Astrocyte of the spinal cord (primary cell): ENCODE results near the gene JMJD6.
A peak's percentile ranks its signal among the peaks of the same experiment; 100 is the strongest.
"Not testable (repeated sequence)": the region's sequence is repeated elsewhere in the genome, so short reads cannot be mapped to it uniquely, and the experiment has no call there.

Experiments
- DNase-seq: peaks from one replicate; pipeline ENCODE4 v3.0.0; 2011; ENCODE audit warnings: low read depth, low spot score
- H3K4me3 ChIP-seq: 2 replicates; pipeline ENCODE4 v1.5.1; 2011; ENCODE audit warnings: low read depth, mild to moderate bottlenecking, low read length, moderate library complexity
- in situ Hi-C: cut with HindIII; loops from 2 replicates; pipeline ENCODE4 v1.10.0; 2017; ENCODE audit warnings: low sequenced_read_pairs
- TF ChIP-seq, protein P1 (sequence below): IDR thresholded peaks from 2 replicates; pipeline ENCODE4 v1.5.1; 2012; ENCODE audit warnings: low read depth, mild to moderate bottlenecking, low read length, inconsistent platforms

JMJD6 gene

DNA sequence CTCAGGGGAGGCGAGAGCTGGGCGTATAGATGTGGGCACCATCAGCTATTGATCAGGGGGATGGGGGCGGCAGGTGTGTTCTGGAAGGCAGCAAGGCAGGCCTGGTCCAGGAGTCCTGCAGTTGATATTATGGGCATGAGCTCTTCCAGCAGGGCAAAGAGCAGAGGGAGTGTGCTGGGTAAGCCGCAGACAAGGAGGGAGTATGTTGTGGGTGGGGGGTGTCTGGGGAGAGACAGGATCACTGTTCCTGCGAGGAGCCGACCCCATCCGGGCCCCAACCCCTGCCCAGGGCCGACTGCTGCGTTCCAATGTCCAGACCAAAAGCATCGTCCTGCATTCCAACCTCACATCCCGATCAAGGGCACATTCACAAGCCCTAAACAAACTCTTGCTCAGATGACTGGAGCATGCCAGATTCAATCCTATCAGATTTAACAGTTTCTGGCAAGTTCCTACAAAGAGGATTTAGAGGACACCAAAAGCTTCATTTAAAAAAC lies 24.9 kb downstream of the JMJD6 start:
- no peak overlapping the region for H3K4me3 ChIP-seq
- DNase-seq, result no peak
- in situ Hi-C loops, result no loop called here
- TF ChIP-seq, protein P1, sequence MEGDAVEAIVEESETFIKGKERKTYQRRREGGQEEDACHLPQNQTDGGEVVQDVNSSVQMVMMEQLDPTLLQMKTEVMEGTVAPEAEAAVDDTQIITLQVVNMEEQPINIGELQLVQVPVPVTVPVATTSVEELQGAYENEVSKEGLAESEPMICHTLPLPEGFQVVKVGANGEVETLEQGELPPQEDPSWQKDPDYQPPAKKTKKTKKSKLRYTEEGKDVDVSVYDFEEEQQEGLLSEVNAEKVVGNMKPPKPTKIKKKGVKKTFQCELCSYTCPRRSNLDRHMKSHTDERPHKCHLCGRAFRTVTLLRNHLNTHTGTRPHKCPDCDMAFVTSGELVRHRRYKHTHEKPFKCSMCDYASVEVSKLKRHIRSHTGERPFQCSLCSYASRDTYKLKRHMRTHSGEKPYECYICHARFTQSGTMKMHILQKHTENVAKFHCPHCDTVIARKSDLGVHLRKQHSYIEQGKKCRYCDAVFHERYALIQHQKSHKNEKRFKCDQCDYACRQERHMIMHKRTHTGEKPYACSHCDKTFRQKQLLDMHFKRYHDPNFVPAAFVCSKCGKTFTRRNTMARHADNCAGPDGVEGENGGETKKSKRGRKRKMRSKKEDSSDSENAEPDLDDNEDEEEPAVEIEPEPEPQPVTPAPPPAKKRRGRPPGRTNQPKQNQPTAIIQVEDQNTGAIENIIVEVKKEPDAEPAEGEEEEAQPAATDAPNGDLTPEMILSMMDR, result no peak

DNA sequence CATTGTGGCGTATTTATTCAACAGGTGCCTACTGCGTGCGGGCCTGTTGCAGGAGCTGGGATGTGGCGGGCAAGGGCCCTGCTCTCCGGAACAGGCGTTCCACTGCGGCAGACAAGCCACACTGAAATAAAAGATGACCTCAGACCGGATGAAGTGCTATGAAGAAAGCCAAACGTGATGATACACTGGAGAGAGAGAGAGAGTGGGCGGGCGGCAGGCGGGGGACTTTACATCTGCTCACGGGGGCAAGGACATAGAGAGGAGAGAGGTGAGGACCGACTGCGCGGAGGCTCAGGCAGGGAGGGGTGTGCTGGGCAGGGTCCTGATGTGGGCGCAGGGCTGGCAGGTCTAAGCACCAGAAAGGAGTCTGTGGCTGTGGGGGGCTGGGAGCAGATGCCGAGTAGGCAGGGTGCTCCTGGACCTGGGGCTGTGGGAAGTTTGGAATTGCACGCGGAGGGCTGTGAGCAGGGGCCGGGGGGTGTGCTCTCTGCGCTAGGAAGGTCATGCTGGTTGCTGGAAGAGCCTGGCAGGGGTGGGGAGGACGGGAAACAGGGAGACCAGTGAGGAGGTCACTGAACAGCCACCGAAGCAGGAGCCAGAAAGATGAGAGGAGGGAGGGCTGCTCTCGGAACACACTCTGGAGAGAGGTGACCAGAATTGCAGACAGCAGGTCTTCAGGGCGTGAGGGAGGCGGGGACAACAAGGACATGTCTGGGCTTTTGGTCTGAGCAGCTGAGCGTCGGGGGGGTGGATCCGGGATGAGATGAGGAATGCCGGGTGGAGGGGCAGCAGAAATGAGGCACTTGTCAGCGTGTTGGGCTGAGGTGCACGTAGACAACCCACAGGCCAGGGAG lies 25.6 kb downstream of the JMJD6 start:
- TF ChIP-seq, protein P1, result no peak
- peak; percentile 81 for DNase-seq
- peak overlapping the region; percentile 11 for H3K4me3 ChIP-seq
- in situ Hi-C loops, result no loop called here

DNA sequence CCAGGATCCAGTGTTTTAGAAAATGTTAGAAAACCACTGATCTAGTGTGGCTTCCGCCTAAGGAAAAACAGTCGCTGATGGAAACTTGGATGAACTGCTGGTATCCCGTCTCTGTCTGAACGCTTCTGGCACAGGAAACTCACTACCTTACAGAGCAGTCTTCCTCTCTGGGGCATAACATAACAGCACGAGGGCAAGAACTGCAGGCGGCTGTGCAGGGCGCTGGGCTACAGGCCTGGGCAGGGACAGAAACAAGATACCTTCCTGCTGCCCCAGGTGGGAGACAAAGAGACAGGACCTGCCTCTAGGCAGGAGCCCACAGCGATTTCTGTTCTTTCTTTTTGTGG lies 26.2 kb downstream of the JMJD6 start:
- no peak for DNase-seq
- H3K4me3 ChIP-seq, result no peak overlapping the region
- in situ Hi-C loops, result no loop called here
- TF ChIP-seq, protein P1, result no peak

- in situ Hi-C loops, H3K4me3 ChIP-seq, DNase-seq: not testable (repeated sequence)
Measured at GRCh38 chr17:76698466-76698977, 27.9 kb downstream of the JMJD6 start.

GRCh38 chr17:76697702-76698465 lies 28.5 kb downstream of the JMJD6 start:
- peak; percentile 54 for DNase-seq
- no peak overlapping the region for H3K4me3 ChIP-seq
- in situ Hi-C loops, result no loop called here
- TF ChIP-seq, protein P1, result no peak

DNA sequence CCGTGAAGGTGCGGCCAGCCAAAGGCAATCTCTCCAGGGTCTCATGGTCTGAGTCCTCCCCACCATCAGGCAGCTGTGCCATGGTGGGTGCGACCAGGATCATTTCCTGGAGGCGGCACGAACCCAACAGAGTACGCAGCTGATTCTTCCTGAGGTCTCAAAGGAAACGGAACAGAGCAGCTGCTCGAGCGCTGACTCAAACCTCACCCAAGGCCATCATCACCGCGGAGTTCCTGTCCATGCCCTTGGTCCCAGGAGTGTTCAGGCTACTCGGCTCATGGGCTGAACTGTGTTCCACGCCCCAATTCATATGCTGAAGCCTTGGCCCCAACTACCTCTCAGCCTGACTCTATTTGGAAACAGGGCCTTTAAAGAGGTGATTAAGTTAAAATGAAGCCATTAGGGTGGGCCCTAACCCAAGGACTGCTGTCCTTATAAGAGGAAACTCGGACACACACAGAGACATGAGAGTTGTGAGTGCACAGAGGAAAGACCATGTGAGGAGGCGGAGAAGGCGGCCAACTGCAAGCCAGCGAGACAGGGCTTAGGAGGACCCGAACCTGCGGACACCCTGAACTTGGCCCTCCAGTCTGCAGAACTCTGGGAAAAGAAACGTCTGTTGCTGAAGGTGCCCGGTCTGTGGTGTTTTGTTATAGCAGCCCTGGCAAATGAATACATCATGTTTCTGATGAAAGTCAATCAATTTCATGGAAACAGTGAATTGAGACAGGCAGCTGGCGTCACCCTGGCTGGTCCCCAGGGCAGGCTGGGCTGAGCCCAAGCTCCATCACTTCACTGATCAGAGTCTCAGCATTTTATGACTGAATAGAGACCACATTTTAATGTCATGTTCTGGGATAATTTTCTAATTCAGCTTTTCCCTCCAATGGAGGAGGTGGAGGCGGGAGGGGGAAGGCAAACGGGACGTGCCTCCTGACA lies 29.4 kb downstream of the JMJD6 start:
- no peak overlapping the region for H3K4me3 ChIP-seq
- TF ChIP-seq, protein P1, result no peak
- in situ Hi-C loops, result no loop called here
- peak; percentile 61 for DNase-seq
